H9 (cell line): ENCODE measurements around the gene PTPRK. TPM values are rescaled to one million over a fixed set of nuclear protein-coding genes. Genes with fewer than 3 reads are reported as not detected.

Experiments
- DNase-seq: peaks from one replicate; pipeline ENCODE4 v3.0.0-alpha.2; 2017
- H2AFZ ChIP-seq: one replicate; pipeline ENCODE4 v1.6.1; 2013; ENCODE audit warnings: mild to moderate bottlenecking, low read length, control low read depth, moderate library complexity
- H2AK5ac ChIP-seq: 2 replicates; pipeline ENCODE4 v1.6.1; 2013; ENCODE audit warnings: low read length, control low read depth, mixed read lengths; ENCODE audit not compliant: insufficient read length
- H2BK120ac ChIP-seq: one replicate; pipeline ENCODE4 v1.6.1; 2013; ENCODE audit warnings: low read depth, mild to moderate bottlenecking, low read length, control low read depth, inconsistent platforms; ENCODE audit not compliant: poor library complexity, severe bottlenecking
- H2BK12ac ChIP-seq: 2 replicates; pipeline ENCODE4 v1.6.1; 2013; ENCODE audit warnings: low read length, control low read depth, mixed read lengths, low read depth; ENCODE audit not compliant: insufficient read length
- H2BK15ac ChIP-seq: 2 replicates; pipeline ENCODE4 v1.6.1; 2013; ENCODE audit warnings: low read depth, low read length, control low read depth
- H2BK20ac ChIP-seq: one replicate; pipeline ENCODE4 v1.6.1; 2013; ENCODE audit warnings: low read depth, mild to moderate bottlenecking, low read length, control low read depth, inconsistent platforms; ENCODE audit not compliant: poor library complexity, severe bottlenecking
- H2BK5ac ChIP-seq: 2 replicates; pipeline ENCODE4 v1.6.1; 2013; ENCODE audit warnings: low read length, control low read depth, mixed read lengths; ENCODE audit not compliant: insufficient read length
- H3K14ac ChIP-seq: 2 replicates; pipeline ENCODE4 v1.6.1; 2013; ENCODE audit warnings: low read length, control low read depth; ENCODE audit not compliant: insufficient read depth
- H3K18ac ChIP-seq: 2 replicates; pipeline ENCODE4 v1.6.1; 2013; ENCODE audit warnings: low read depth, mild to moderate bottlenecking, mixed read lengths, low read length, control low read depth; ENCODE audit not compliant: insufficient read length
- H3K23ac ChIP-seq: 2 replicates; pipeline ENCODE4 v1.6.1; 2013; ENCODE audit warnings: low read length, control low read depth, mixed read lengths, low read depth; ENCODE audit not compliant: insufficient read length
- H3K23me2 ChIP-seq: 2 replicates; pipeline ENCODE4 v1.6.1; 2013; ENCODE audit warnings: low read depth, mild to moderate bottlenecking, mixed read lengths, low read length, control low read depth; ENCODE audit not compliant: insufficient read length, poor library complexity, severe bottlenecking
- H3K27ac ChIP-seq: 2 replicates; pipeline ENCODE4 v1.5.1; 2013; ENCODE audit warnings: low read length, control low read depth, mixed read lengths, low read depth; ENCODE audit not compliant: insufficient read length
- H3K27me3 ChIP-seq: 2 replicates; pipeline ENCODE4 v1.6.1; 2013; ENCODE audit warnings: low read length, control low read depth, inconsistent platforms; ENCODE audit not compliant: insufficient read depth
- H3K4ac ChIP-seq: 2 replicates; pipeline ENCODE4 v1.6.1; 2013; ENCODE audit warnings: low read depth, mild to moderate bottlenecking, control low read depth, inconsistent platforms, low read length, moderate library complexity
- H3K4me1 ChIP-seq: 2 replicates; pipeline ENCODE4 v1.6.1; 2013; ENCODE audit warnings: low read length, control low read depth, inconsistent platforms; ENCODE audit not compliant: insufficient read depth
- H3K4me2 ChIP-seq: 2 replicates; pipeline ENCODE4 v1.6.1; 2013; ENCODE audit warnings: low read length, control low read depth, mixed read lengths; ENCODE audit not compliant: insufficient read length, insufficient read depth
- H3K56ac ChIP-seq: 2 replicates; pipeline ENCODE4 v1.6.1; 2013; ENCODE audit warnings: low read depth, mild to moderate bottlenecking, mixed read lengths, low read length, control low read depth; ENCODE audit not compliant: insufficient read length
- H3K79me1 ChIP-seq: 2 replicates; pipeline ENCODE4 v1.6.1; 2013; ENCODE audit warnings: low read depth, mild to moderate bottlenecking, moderate library complexity, low read length, control low read depth, inconsistent platforms; ENCODE audit not compliant: insufficient read depth, poor library complexity, severe bottlenecking
- H3K79me2 ChIP-seq: 2 replicates; pipeline ENCODE4 v1.6.1; 2013; ENCODE audit warnings: low read length, control low read depth, inconsistent platforms; ENCODE audit not compliant: insufficient read depth
- H3K9ac ChIP-seq: 2 replicates; pipeline ENCODE4 v1.6.1; 2013; ENCODE audit warnings: low read length, control low read depth, mixed read lengths; ENCODE audit not compliant: insufficient read length; ENCODE audit errors: extremely low read depth
- H3K9me3 ChIP-seq: one replicate; pipeline ENCODE4 v1.6.1; 2013; ENCODE audit warnings: low read depth, low read length, inconsistent platforms; ENCODE audit not compliant: control insufficient read depth
- H3T11ph ChIP-seq: one replicate; pipeline ENCODE4 v1.6.1; 2013; ENCODE audit warnings: mild to moderate bottlenecking, low read length, control low read depth, inconsistent platforms
- H4K20me1 ChIP-seq: one replicate; pipeline ENCODE4 v1.6.1; 2013; ENCODE audit not compliant: control insufficient read depth, insufficient read length, insufficient read depth
- H4K5ac ChIP-seq: 2 replicates; pipeline ENCODE4 v1.6.1; 2013; ENCODE audit warnings: low read depth, mild to moderate bottlenecking, mixed read lengths, low read length, control low read depth; ENCODE audit not compliant: insufficient read length
- H4K8ac ChIP-seq: replicated peaks from 2 replicates; pipeline ENCODE4 v1.6.1; 2013; ENCODE audit warnings: low read length, control low read depth, mixed read lengths, low read depth; ENCODE audit not compliant: insufficient read length
- H4K91ac ChIP-seq: 2 replicates; pipeline ENCODE4 v1.6.1; 2013; ENCODE audit warnings: low read depth, mild to moderate bottlenecking, moderate library complexity, mixed read lengths, low read length, control low read depth; ENCODE audit not compliant: insufficient read length
- H3K27ac Mint-ChIP-seq, 3 experiments: 2 replicates in 2 of 3; 3 replicates in 1 of 3; pipeline ENCODE4 v1.8.0; 2020 to 2021; ENCODE audit warnings: mixed read lengths in 3 of 3, mild to moderate bottlenecking in 1 of 3, moderate library complexity in 1 of 3
- H3K27me3 Mint-ChIP-seq: 2 replicates; pipeline ENCODE4 v1.8.0; 2021; ENCODE audit warnings: low read depth, mild to moderate bottlenecking, moderate library complexity, mixed read lengths
- H3K36me3 Mint-ChIP-seq, 3 experiments: 2 replicates in 2 of 3; 3 replicates in 1 of 3; pipeline ENCODE4 v1.8.0; 2020 to 2021; ENCODE audit warnings: low read depth in 3 of 3, mixed read lengths in 3 of 3; ENCODE audit not compliant: insufficient read depth in 1 of 3
- H3K4me1 Mint-ChIP-seq, 2 experiments: 2 replicates each; pipeline ENCODE4 v1.8.0; 2020; ENCODE audit warnings: mixed read lengths in 2 of 2
- H3K4me3 Mint-ChIP-seq, 2 experiments: 2 replicates in 1 of 2; 3 replicates in 1 of 2; pipeline ENCODE4 v1.8.0; 2020 to 2021; ENCODE audit warnings: mild to moderate bottlenecking in 2 of 2, mixed read lengths in 2 of 2, moderate library complexity in 1 of 2
- H3K9me3 Mint-ChIP-seq, 2 experiments: 2 replicates in 1 of 2; 3 replicates in 1 of 2; pipeline ENCODE4 v1.8.0; 2020; ENCODE audit warnings: mild to moderate bottlenecking in 2 of 2, mixed read lengths in 2 of 2, moderate library complexity in 1 of 2
- CTCF ChIP-seq: fragments of 200-600 bp; sonication (generic); conservative IDR thresholded peaks from 3 replicates; pipeline ENCODE4 v1.8.0; 2021; ENCODE audit warnings: antibody characterized with exemption, mild to moderate bottlenecking
- total RNA-seq: library from RNA; stranded (reverse); gene quantifications from 2 replicates; pipeline ENCODE4 v1.2.1, GENCODE V29; 2021

The PTPRK gene
- total RNA-seq, 1 experiment from 2014 or later = 47.9 TPM

GRCh38 chr6:127938701-127939100, 581.7 kb downstream of the PTPRK start:
- peaks cover 0 to 1% of the 10 kb centered on the region in 2 experiments; a peak in 1 of 5 replicates for H3K9me3 Mint-ChIP-seq
- H4K91ac ChIP-seq = no peak overlapping the region
- H3K18ac ChIP-seq = no peak overlapping the region
- peak overlapping the region in 1 of 3 experiments; percentile 62; a peak in 2 of 7 replicates for H3K27ac Mint-ChIP-seq
- H3K27me3 Mint-ChIP-seq = no peaks in the 10 kb centered on the region
- H3K36me3 Mint-ChIP-seq = no peaks in the 10 kb centered on the region; a peak in 1 of 7 replicates
- no peak overlapping the region for H3K27ac ChIP-seq
- H3K56ac ChIP-seq = no peak overlapping the region
- H2AK5ac ChIP-seq = no peak overlapping the region
- H3K4me2 ChIP-seq = no peak overlapping the region
- no peak overlapping the region for H2BK120ac ChIP-seq
- 0 out of 4 replicates have a peak, but pooled peaks cover 0 to 2% of the 10 kb centered on the region in 2 experiments for H3K4me1 Mint-ChIP-seq
- no peak overlapping the region for H3K4me3 Mint-ChIP-seq
- H3K4me1 ChIP-seq = no peaks in the 10 kb centered on the region
- no peak overlapping the region for H3T11ph ChIP-seq
- H2BK20ac ChIP-seq = no peak overlapping the region
- no peaks in the 10 kb centered on the region for H3K23me2 ChIP-seq
- H3K9me3 ChIP-seq = no peaks in the 10 kb centered on the region
- no peak overlapping the region for H2AFZ ChIP-seq
- no peak overlapping the region for H3K4ac ChIP-seq
- no peak overlapping the region for H2BK12ac ChIP-seq
- H3K23ac ChIP-seq = no peak overlapping the region
- no peak overlapping the region for H3K14ac ChIP-seq
- no peak for DNase-seq
- no peak overlapping the region for H4K5ac ChIP-seq
- no peaks in the 10 kb centered on the region for H4K20me1 ChIP-seq
- no peaks in the 10 kb centered on the region for H3K27me3 ChIP-seq
- no peak overlapping the region for H2BK15ac ChIP-seq
- no peak overlapping the region for H3K9ac ChIP-seq
- no peaks in the 10 kb centered on the region for H3K79me1 ChIP-seq
- H4K8ac ChIP-seq = no peak overlapping the region
- TF ChIP-seq CTCF = no peak
- H3K79me2 ChIP-seq = no peaks in the 10 kb centered on the region
- no peak overlapping the region for H2BK5ac ChIP-seq
